ENCODE results near the gene SLC1A5.

DNA sequence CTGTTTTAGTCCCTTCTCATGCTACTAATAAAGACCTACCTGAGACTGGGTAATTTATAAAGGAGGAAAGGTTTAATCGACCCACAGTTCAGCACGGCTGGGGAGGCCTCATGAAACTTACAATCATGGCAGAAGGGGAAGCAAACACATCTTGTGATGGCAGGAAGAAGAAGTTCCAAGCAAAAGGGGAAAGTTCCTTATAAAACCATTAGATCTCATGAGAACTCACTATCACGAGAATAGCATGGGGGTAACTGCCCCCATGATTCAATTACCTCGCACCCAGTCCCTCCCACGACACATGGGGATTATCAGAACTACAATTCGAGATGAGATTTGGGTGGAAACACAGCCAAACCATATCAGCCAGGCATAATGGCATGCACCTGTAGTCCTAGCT lies 29.2 kb downstream of the SLC1A5 start:
- TF ChIP-seq CTCF (IDR thresholded peaks at IDR 0.05; ENCODE audit: insufficient read depth, low read depth, low read length) (no peak), EZH2 (IDR thresholded peaks at IDR 0.05; ENCODE audit: insufficient read depth, low read length) (no peak)
